OCI-LY1 (cell line): ENCODE data around the gene PDXDC1.
"Not testable (repeated sequence)": the region's sequence is repeated elsewhere in the genome, so short reads cannot be mapped to it uniquely, and the experiment has no call there.

Source experiments
- H2AFZ ChIP-seq: fragments of 200-600 bp; sonication (generic), shearing (Covaris generic); 2 replicates; pipeline ENCODE4 v1.6.0; 2014; ENCODE audit warnings: antibody characterized with exemption, mild to moderate bottlenecking, low read length
- H3F3A ChIP-seq: fragments of 200-600 bp; sonication (generic), shearing (Covaris generic); 2 replicates; pipeline ENCODE4 v1.6.0; 2014; ENCODE audit warnings: mild to moderate bottlenecking, antibody characterized with exemption, low read length, moderate library complexity; ENCODE audit not compliant: insufficient read depth
- H3K27ac ChIP-seq: fragments of 200-600 bp; sonication (generic); 2 replicates; pipeline ENCODE4 v1.5.1; 2014; ENCODE audit warnings: low read length, mixed run types, mild to moderate bottlenecking, low read depth; ENCODE audit not compliant: poor library complexity, severe bottlenecking
- H3K27me3 ChIP-seq: fragments of 200-600 bp; sonication (generic); 2 replicates; pipeline ENCODE4 v1.6.0; 2014; ENCODE audit warnings: antibody characterized with exemption, mild to moderate bottlenecking, low read length, moderate library complexity; ENCODE audit not compliant: insufficient read depth
- H3K36me3 ChIP-seq: fragments of 200-600 bp; sonication (generic); 2 replicates; pipeline ENCODE4 v1.6.1; 2014; ENCODE audit warnings: mild to moderate bottlenecking, antibody characterized with exemption, low read length, moderate library complexity, mixed read lengths; ENCODE audit not compliant: insufficient read depth
- H3K4me1 ChIP-seq: fragments of 200-600 bp; sonication (generic); 2 replicates; pipeline ENCODE4 v1.5.1; 2014; ENCODE audit warnings: mild to moderate bottlenecking, low read length, moderate library complexity; ENCODE audit not compliant: insufficient read depth, severe bottlenecking
- H3K4me2 ChIP-seq: fragments of 200-600 bp; sonication (generic), shearing (Covaris generic); 2 replicates; pipeline ENCODE4 v1.6.1; 2014; ENCODE audit warnings: low read length
- H3K4me3 ChIP-seq: fragments of 200-600 bp; sonication (generic); 2 replicates; pipeline ENCODE4 v1.5.1; 2014; ENCODE audit warnings: low read length, low read depth, mild to moderate bottlenecking, mixed read lengths; ENCODE audit not compliant: poor library complexity, severe bottlenecking
- H3K79me2 ChIP-seq: fragments of 200-600 bp; shearing (Covaris generic); 2 replicates; pipeline ENCODE4 v1.6.1; 2016; ENCODE audit warnings: mixed run types, low read length, mixed read lengths; ENCODE audit not compliant: insufficient read depth
- H3K9ac ChIP-seq: fragments of 200-600 bp; sonication (generic), shearing (Covaris generic); 2 replicates; pipeline ENCODE4 v1.6.1; 2014; ENCODE audit warnings: mild to moderate bottlenecking, low read length, mixed read lengths
- H3K9me2 ChIP-seq: fragments of 200-600 bp; sonication (generic), shearing (Covaris generic); 2 replicates; pipeline ENCODE4 v1.6.1; 2014; ENCODE audit warnings: low read depth, mild to moderate bottlenecking, low read length, mixed read lengths
- H3K9me3 ChIP-seq: fragments of 200-600 bp; shearing (Covaris generic); 2 replicates; pipeline ENCODE4 v1.6.1; 2014; ENCODE audit warnings: low read length, mixed read lengths
- H4K20me1 ChIP-seq: fragments of 200-600 bp; sonication (generic), shearing (Covaris generic); 2 replicates; pipeline ENCODE4 v1.6.0; 2016; ENCODE audit warnings: mild to moderate bottlenecking, low read length; ENCODE audit not compliant: insufficient read depth
- CTCF ChIP-seq: fragments of 200-600 bp; sonication (generic), shearing (Covaris generic); IDR thresholded peaks from 2 replicates; pipeline ENCODE4 v1.5.1; 2017; ENCODE audit warnings: mild to moderate bottlenecking, antibody characterized with exemption, low read length, moderate library complexity, mixed read lengths
- EZH2 ChIP-seq: fragments of 200-600 bp; sonication (generic), shearing (Covaris generic); IDR thresholded peaks from 2 replicates; pipeline ENCODE4 v1.8.0; 2017; ENCODE audit warnings: borderline replicate concordance, mixed run types, mild to moderate bottlenecking, antibody characterized with exemption, low read length, moderate library complexity, mixed read lengths

The PDXDC1 gene

GRCh38 chr16:14961405-14962186, 13.2 kb upstream of the PDXDC1 start:
- H3K36me3 ChIP-seq, result no peaks in the 10 kb centered on the region
- no peak overlapping the region for H2AFZ ChIP-seq
- H3F3A ChIP-seq, result no peaks in the 10 kb centered on the region
- no peak overlapping the region for H3K27ac ChIP-seq
- no peaks in the 10 kb centered on the region for H3K79me2 ChIP-seq
- H3K4me1 ChIP-seq, result no peaks in the 10 kb centered on the region
- peaks cover 8% of the 10 kb centered on the region for H3K27me3 ChIP-seq
- no peaks in the 10 kb centered on the region for H3K9me3 ChIP-seq
- H3K4me2 ChIP-seq, result no peak overlapping the region
- no peak for TF ChIP-seq CTCF
- no peak for TF ChIP-seq EZH2
- no peak overlapping the region for H3K4me3 ChIP-seq
- no peak overlapping the region for H3K9ac ChIP-seq
- H4K20me1 ChIP-seq, result no peaks in the 10 kb centered on the region
- no peaks in the 10 kb centered on the region for H3K9me2 ChIP-seq

- H3K27me3 ChIP-seq, result peaks cover 8% of the 10 kb centered on the region
- H3K4me2 ChIP-seq, result no peak overlapping the region
- no peaks in the 10 kb centered on the region for H3K4me1 ChIP-seq
- no peaks in the 10 kb centered on the region for H3K9me2 ChIP-seq
- H3K4me3 ChIP-seq, result no peak overlapping the region
- no peaks in the 10 kb centered on the region for H3F3A ChIP-seq
- H3K9ac ChIP-seq, result no peak overlapping the region
- H2AFZ ChIP-seq, result no peak overlapping the region
- no peak overlapping the region for H3K27ac ChIP-seq
- no peaks in the 10 kb centered on the region for H3K79me2 ChIP-seq
- TF ChIP-seq EZH2, result no peak
- no peak for TF ChIP-seq CTCF
- no peaks in the 10 kb centered on the region for H3K36me3 ChIP-seq
- no peaks in the 10 kb centered on the region for H3K9me3 ChIP-seq
- H4K20me1 ChIP-seq, result no peaks in the 10 kb centered on the region
Observed at GRCh38 chr16:14963281-14964173, 11.3 kb upstream of the PDXDC1 start.

- Histone ChIP-seq H3K4me1 (no peaks in the 10 kb centered on the region), H3K9me2 (no peaks in the 10 kb centered on the region), H3K27me3 (peaks cover 8% of the 10 kb centered on the region), H3K27ac (no peak overlapping the region), H3K9me3 (no peaks in the 10 kb centered on the region), H3K4me3 (no peak overlapping the region), H3K79me2 (no peaks in the 10 kb centered on the region), H3K4me2 (no peak overlapping the region), H3K9ac (no peak overlapping the region), H2AFZ (no peak overlapping the region), H3K36me3 (no peaks in the 10 kb centered on the region), H3F3A (no peaks in the 10 kb centered on the region), H4K20me1 (no peaks in the 10 kb centered on the region)
- no peak for TF ChIP-seq CTCF
- TF ChIP-seq EZH2, result no peak
Observed at GRCh38 chr16:14965328-14965727, 9.5 kb upstream of the PDXDC1 start.

GRCh38 chr16:14969795-14970194, 5.0 kb upstream of the PDXDC1 start:
- H3K9me3 ChIP-seq, H3K79me2 ChIP-seq, H3K4me2 ChIP-seq, H3K4me3 ChIP-seq, H3K27ac ChIP-seq, H4K20me1 ChIP-seq, H3K4me1 ChIP-seq, H3K9me2 ChIP-seq, H3K27me3 ChIP-seq, H3F3A ChIP-seq, H3K9ac ChIP-seq, H2AFZ ChIP-seq, H3K36me3 ChIP-seq: not testable (repeated sequence)

- H3K27ac ChIP-seq, H3K79me2 ChIP-seq, H3K9me2 ChIP-seq, H3K9me3 ChIP-seq, H4K20me1 ChIP-seq, H3K9ac ChIP-seq, H3K27me3 ChIP-seq, H3F3A ChIP-seq, H3K4me2 ChIP-seq, H3K4me3 ChIP-seq, H3K36me3 ChIP-seq, H2AFZ ChIP-seq: not testable (repeated sequence)
- H3K4me1 ChIP-seq, result peaks cover 11% of the 10 kb centered on the region
Observed at GRCh38 chr16:14971621-14972228, 3.1 kb upstream of the PDXDC1 start.
